Raji (cell line): Measurements from ENCODE around the gene THSD4.

Experiments
- POLR2A ChIP-seq: IDR thresholded peaks from 2 replicates; pipeline ENCODE4 v1.6.1; 2011; ENCODE audit warnings: low read depth, low read length, control low read depth; ENCODE audit not compliant: insufficient read depth

THSD4 gene

GRCh38 chr15:71091601-71092000 lies 23.7 kb upstream of the THSD4 start:
- TF ChIP-seq POLR2A, result no peak

GRCh38 chr15:71092056-71092600 lies 23.1 kb upstream of the THSD4 start:
- TF ChIP-seq POLR2A, result no peak

- TF ChIP-seq POLR2A, result no peak
Measured at GRCh38 chr15:71093054-71094024, 21.9 kb upstream of the THSD4 start.

- TF ChIP-seq POLR2A, result no peak
Measured at GRCh38 chr15:71094137-71094536, 21.1 kb upstream of the THSD4 start.

DNA sequence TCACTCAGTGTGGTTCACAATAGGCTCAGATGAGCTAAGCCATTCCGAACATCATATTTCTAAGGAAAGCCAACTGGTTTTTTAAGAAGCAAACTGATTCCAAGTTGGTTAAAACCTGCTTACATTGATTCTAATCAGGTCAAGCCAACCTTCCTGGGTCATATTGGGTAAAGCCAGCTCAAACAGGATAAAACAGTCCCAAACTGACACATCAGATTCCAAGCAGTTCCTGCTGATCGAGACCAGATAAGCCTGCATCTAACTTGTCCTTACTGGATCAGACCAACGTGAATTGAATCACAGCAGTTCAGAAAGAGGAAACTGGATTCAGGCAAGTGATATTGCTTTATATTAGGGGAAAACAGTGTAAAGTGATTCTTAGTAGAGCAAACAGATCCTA lies 18.6 kb upstream of the THSD4 start:
- TF ChIP-seq POLR2A, result no peak

DNA sequence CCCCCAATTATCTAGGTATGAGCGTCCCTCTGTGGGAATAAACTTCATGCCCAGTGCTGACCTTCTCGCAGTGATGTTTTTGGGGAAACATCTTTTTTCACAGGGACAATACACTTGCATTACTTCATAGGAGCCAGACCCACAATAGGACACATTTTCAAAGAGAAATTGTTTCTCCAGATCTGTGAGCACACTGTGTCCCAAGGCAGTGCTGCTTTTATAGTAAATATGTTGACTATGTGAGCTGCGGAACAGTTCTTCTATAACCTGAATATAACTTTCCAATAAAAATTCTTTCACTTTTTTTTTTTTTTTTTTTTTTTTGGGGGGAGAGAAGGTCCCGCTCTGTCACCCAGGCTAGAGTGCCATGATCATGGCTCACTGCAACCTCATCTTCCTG lies 17.4 kb upstream of the THSD4 start:
- TF ChIP-seq POLR2A, result no peak

DNA sequence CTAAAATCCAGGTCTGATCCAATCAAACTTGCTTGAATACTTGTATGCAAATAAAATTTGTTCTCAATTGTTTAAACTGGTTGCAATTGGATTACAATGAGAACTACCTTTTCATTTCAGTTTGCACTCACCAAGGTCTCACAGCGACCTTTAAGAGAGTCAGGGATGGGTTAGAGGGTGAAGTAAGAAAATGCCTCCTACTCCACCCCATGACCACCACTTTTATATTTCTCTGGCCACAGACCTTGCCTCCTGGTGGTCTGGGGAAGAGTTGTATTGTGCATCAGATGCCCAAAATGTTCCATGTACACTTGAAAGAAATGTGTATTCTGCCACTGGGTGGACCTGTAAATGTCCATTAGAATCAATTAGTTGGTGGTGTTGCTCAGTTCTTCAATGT lies 16.4 kb upstream of the THSD4 start:
- TF ChIP-seq POLR2A, result no peak

GRCh38 chr15:71103102-71103676 lies 12.1 kb upstream of the THSD4 start:
- no peak for TF ChIP-seq POLR2A

DNA sequence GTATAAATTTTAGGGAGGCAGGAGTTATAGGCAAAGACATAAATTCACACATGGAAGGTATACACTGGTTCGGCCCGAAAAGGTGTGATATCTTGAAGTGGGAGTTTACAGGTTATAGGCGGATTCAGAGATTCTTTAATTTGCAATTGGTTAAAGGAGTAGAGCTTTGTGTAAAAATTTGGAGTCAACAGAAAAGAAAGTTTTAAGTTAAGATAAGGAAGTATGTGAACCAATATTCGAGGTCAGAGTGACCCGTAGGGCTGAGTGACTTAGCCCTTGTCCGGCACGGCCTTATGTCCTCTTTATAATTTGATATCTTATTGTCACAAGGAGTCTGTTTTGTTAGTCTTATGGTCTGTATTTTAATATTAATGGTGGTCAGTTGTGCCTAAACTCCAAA lies 10.6 kb upstream of the THSD4 start:
- no peak for TF ChIP-seq POLR2A

GRCh38 chr15:71105444-71105843 lies 9.8 kb upstream of the THSD4 start:
- no peak for TF ChIP-seq POLR2A

- no peak for TF ChIP-seq POLR2A
Measured at GRCh38 chr15:71106802-71107500, 8.3 kb upstream of the THSD4 start.

DNA sequence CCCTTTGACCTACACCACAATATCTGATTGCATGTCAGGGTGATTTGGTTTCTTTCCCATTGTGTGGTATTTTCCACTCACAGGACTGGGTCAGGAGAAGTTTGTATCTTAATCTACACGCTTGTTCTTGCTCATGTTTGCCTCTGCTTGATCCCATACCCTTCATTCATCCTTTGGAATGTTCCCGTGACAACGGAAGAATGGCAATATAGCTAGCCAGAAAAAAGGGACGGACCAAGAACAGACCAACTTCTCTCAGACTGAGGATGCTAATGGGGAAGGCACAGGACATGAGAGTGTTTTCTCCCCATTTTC lies 7.8 kb upstream of the THSD4 start:
- TF ChIP-seq POLR2A, result no peak

GRCh38 chr15:71109130-71109529 lies 6.1 kb upstream of the THSD4 start:
- no peak for TF ChIP-seq POLR2A

GRCh38 chr15:71109905-71110304 lies 5.4 kb upstream of the THSD4 start:
- TF ChIP-seq POLR2A, result no peak

- no peak for TF ChIP-seq POLR2A
Measured at GRCh38 chr15:71110405-71111180, 4.7 kb upstream of the THSD4 start.
